GM23338 (cell line): ENCODE data around the gene FOXD2. TPM values are rescaled to one million over a fixed set of nuclear protein-coding genes. Genes with fewer than 3 reads are reported as not detected.

Source experiments
- ATAC-seq: fragments of 200-7000 bp; cut with Tn5 transposase; 3 replicates; pipeline ENCODE4 v1.9.1; 2020
- DNase-seq: peaks from one replicate; pipeline ENCODE4 v3.0.0-alpha.2; 2015; ENCODE audit warnings: low spot score
- H2AFZ ChIP-seq: fragments of 200-600 bp; sonication (generic); 2 replicates; pipeline ENCODE4 v1.8.0; 2016; ENCODE audit warnings: antibody characterized with exemption, mild to moderate bottlenecking, moderate library complexity
- H3F3A ChIP-seq: fragments of 200-600 bp; sonication (generic); replicated peaks from 2 replicates; pipeline ENCODE4 v1.8.0; 2017; ENCODE audit warnings: antibody characterized with exemption, mixed run types, low read depth
- H3K27ac ChIP-seq: fragments of 200-600 bp; sonication (generic); 2 replicates; pipeline ENCODE4 v1.6.1; 2016; ENCODE audit warnings: low read depth
- H3K27me3 ChIP-seq: fragments of 200-600 bp; sonication (generic); 2 replicates; pipeline ENCODE4 v1.8.0; 2016; ENCODE audit warnings: mild to moderate bottlenecking, mixed run types, moderate library complexity; ENCODE audit not compliant: insufficient read depth
- H3K36me3 ChIP-seq: fragments of 200-600 bp; sonication (generic); 2 replicates; pipeline ENCODE4 v1.8.0; 2016; ENCODE audit warnings: mild to moderate bottlenecking; ENCODE audit not compliant: insufficient read depth
- H3K4me1 ChIP-seq: fragments of 200-600 bp; sonication (generic); 2 replicates; pipeline ENCODE4 v1.8.0; 2016; ENCODE audit warnings: mild to moderate bottlenecking, moderate library complexity; ENCODE audit not compliant: insufficient read depth
- H3K4me2 ChIP-seq: fragments of 200-600 bp; sonication (generic); 2 replicates; pipeline ENCODE4 v1.7.1; 2017; ENCODE audit warnings: mixed run types
- H3K4me3 ChIP-seq: fragments of 200-600 bp; sonication (generic); 2 replicates; pipeline ENCODE4 v1.6.1; 2016; ENCODE audit warnings: mixed run types
- H3K79me2 ChIP-seq: fragments of 200-600 bp; sonication (generic); replicated peaks from 2 replicates; pipeline ENCODE4 v1.8.0; 2017; ENCODE audit warnings: mild to moderate bottlenecking; ENCODE audit not compliant: insufficient read depth
- H3K9me2 ChIP-seq: fragments of 200-600 bp; sonication (generic); 2 replicates; pipeline ENCODE4 v1.8.0; 2017; ENCODE audit not compliant: insufficient read depth
- H4K20me1 ChIP-seq: fragments of 200-600 bp; sonication (generic); replicated peaks from 2 replicates; pipeline ENCODE4 v1.8.0; 2017; ENCODE audit warnings: mild to moderate bottlenecking; ENCODE audit not compliant: insufficient read depth
- H3K27ac Mint-ChIP-seq: 2 replicates; pipeline ENCODE4 v1.8.0; 2020; ENCODE audit warnings: inconsistent platforms, mild to moderate bottlenecking, moderate library complexity, mixed read lengths
- H3K27me3 Mint-ChIP-seq: 3 replicates; pipeline ENCODE4 v1.8.0; 2022; ENCODE audit warnings: low read depth, mild to moderate bottlenecking, moderate library complexity, mixed read lengths, inconsistent platforms; ENCODE audit not compliant: insufficient read depth, poor library complexity
- H3K36me3 Mint-ChIP-seq: 3 replicates; pipeline ENCODE4 v1.8.0; 2021; ENCODE audit warnings: low read depth, mild to moderate bottlenecking, inconsistent platforms, moderate library complexity, mixed read lengths
- H3K4me1 Mint-ChIP-seq: 3 replicates; pipeline ENCODE4 v1.8.0; 2020; ENCODE audit warnings: mild to moderate bottlenecking, inconsistent platforms, mixed read lengths
- H3K4me3 Mint-ChIP-seq: 3 replicates; pipeline ENCODE4 v1.8.0; 2021; ENCODE audit warnings: moderate library complexity, mild to moderate bottlenecking, inconsistent platforms, mixed read lengths
- H3K9me3 Mint-ChIP-seq: 3 replicates; pipeline ENCODE4 v1.8.0; 2020; ENCODE audit warnings: moderate library complexity, mild to moderate bottlenecking, inconsistent platforms, mixed read lengths
- CTCF ChIP-seq, 2 experiments: fragments of 200-600 bp in 1 of 2; sonication (generic) in 1 of 2; conservative IDR thresholded peaks; 2 replicates each; pipeline versions ENCODE4 v1.5.1 to v1.6.1; 2016 to 2017; ENCODE audit warnings: antibody characterized with exemption in 2 of 2, low read depth in 2 of 2, mild to moderate bottlenecking in 2 of 2, moderate library complexity in 1 of 2
- polyA plus RNA-seq: library from polyadenylated mRNA; unstranded; fragments of >200 nt; fragmentation: Nextera tagmentation; extraction: Ambion mirVana; gene quantifications from 2 replicates; pipeline ENCODE4 v1.2.1, GENCODE V29; 2016
- total RNA-seq: library from RNA; depleted of rRNA; stranded (reverse); fragments of >200 nt; shearing (Covaris generic); gene quantifications from 2 replicates; pipeline ENCODE4 v1.2.3, GENCODE V29; 2014
- TF ChIP-seq, protein P1 (sequence below): fragments of 250-450 bp; sonication (Bioruptor Pico); IDR thresholded peaks from 2 replicates; pipeline ENCODE4 v1.5.0; 2020; ENCODE audit warnings: mild to moderate bottlenecking, moderate library complexity

FOXD2 gene
- total and polyA plus RNA-seq, 2 experiments from 2014 or later: 0.28 TPM; not detected in 1

DNA sequence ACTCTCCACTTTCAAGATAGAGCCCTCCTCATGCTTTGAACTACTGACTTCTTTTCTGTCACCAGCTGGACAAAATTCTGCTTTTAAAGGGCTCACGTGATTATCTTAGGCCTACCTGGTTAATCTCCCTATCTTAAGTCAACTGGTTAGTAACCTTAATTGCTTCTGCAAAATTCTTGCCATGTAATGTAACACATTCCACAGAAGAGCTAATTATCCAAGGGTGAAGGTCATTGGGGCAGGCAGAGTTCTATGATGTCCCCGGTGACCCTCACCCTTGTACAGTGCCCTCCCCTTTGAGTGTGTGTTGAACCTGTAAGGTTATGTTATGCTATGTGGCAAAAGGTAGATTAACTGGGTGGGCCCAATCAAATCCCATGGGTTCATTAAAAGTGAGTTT is 47.0 kb upstream of the FOXD2 start (continued):
- TF ChIP-seq, protein P1, sequence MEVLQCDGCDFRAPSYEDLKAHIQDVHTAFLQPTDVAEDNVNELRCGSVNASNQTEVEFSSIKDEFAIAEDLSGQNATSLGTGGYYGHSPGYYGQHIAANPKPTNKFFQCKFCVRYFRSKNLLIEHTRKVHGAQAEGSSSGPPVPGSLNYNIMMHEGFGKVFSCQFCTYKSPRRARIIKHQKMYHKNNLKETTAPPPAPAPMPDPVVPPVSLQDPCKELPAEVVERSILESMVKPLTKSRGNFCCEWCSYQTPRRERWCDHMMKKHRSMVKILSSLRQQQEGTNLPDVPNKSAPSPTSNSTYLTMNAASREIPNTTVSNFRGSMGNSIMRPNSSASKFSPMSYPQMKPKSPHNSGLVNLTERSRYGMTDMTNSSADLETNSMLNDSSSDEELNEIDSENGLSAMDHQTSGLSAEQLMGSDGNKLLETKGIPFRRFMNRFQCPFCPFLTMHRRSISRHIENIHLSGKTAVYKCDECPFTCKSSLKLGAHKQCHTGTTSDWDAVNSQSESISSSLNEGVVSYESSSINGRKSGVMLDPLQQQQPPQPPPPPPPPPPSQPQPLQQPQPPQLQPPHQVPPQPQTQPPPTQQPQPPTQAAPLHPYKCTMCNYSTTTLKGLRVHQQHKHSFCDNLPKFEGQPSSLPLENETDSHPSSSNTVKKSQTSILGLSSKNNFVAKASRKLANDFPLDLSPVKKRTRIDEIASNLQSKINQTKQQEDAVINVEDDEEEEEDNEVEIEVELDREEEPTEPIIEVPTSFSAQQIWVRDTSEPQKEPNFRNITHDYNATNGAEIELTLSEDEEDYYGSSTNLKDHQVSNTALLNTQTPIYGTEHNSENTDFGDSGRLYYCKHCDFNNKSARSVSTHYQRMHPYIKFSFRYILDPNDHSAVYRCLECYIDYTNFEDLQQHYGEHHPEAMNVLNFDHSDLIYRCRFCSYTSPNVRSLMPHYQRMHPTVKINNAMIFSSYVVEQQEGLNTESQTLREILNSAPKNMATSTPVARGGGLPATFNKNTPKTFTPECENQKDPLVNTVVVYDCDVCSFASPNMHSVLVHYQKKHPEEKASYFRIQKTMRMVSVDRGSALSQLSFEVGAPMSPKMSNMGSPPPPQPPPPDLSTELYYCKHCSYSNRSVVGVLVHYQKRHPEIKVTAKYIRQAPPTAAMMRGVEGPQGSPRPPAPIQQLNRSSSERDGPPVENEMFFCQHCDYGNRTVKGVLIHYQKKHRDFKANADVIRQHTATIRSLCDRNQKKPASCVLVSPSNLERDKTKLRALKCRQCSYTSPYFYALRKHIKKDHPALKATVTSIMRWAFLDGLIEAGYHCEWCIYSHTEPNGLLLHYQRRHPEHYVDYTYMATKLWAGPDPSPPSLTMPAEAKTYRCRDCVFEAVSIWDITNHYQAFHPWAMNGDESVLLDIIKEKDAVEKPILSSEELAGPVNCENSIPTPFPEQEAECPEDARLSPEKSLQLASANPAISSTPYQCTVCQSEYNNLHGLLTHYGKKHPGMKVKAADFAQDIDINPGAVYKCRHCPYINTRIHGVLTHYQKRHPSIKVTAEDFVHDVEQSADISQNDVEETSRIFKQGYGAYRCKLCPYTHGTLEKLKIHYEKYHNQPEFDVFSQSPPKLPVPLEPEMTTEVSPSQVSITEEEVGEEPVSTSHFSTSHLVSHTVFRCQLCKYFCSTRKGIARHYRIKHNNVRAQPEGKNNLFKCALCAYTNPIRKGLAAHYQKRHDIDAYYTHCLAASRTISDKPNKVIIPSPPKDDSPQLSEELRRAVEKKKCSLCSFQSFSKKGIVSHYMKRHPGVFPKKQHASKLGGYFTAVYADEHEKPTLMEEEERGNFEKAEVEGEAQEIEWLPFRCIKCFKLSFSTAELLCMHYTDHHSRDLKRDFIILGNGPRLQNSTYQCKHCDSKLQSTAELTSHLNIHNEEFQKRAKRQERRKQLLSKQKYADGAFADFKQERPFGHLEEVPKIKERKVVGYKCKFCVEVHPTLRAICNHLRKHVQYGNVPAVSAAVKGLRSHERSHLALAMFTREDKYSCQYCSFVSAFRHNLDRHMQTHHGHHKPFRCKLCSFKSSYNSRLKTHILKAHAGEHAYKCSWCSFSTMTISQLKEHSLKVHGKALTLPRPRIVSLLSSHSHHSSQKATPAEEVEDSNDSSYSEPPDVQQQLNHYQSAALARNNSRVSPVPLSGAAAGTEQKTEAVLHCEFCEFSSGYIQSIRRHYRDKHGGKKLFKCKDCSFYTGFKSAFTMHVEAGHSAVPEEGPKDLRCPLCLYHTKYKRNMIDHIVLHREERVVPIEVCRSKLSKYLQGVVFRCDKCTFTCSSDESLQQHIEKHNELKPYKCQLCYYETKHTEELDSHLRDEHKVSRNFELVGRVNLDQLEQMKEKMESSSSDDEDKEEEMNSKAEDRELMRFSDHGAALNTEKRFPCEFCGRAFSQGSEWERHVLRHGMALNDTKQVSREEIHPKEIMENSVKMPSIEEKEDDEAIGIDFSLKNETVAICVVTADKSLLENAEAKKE (CRISPR knock-in tag): no peak

DNA sequence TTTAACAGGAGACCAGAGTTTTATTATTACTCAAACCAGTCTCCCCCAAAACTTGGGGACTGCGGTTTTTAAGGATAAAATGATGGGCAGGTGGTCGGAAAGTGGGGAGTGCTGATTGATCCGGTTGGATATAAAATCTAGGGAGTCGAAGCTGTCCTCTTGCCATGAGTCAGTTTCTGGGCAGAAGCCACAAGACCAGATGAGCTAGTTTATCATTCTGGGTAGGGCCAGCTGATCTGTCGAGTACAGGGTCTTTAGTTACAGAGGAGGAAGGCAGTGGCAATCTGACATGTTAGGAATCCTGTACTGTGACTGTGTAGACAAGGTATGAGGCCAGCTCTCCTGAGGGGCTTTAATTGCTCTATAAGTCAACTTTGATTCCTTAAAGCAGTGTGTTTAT is 44.7 kb upstream of the FOXD2 start:
- no peak for DNase-seq
- H3K27ac ChIP-seq: no peak overlapping the region
- H3K9me2 ChIP-seq: no peaks in the 10 kb centered on the region
- no peaks in the 10 kb centered on the region for H3K36me3 ChIP-seq
- H3K4me1 Mint-ChIP-seq: no peaks in the 10 kb centered on the region
- H3K79me2 ChIP-seq: no peaks in the 10 kb centered on the region
- H3K36me3 Mint-ChIP-seq: no peaks in the 10 kb centered on the region
- TF ChIP-seq, protein P1 (CRISPR knock-in tag): no peak
- TF ChIP-seq CTCF (conservative IDR thresholded peaks at IDR 0.05; ENCODE audit: low read depth in 2 of 2): no peak
- no peaks in the 10 kb centered on the region for H3F3A ChIP-seq
- no peak overlapping the region for H3K4me3 ChIP-seq
- H2AFZ ChIP-seq: no peak overlapping the region
- H3K4me1 ChIP-seq: no peaks in the 10 kb centered on the region
- no peaks in the 10 kb centered on the region for H3K9me3 Mint-ChIP-seq
- no peak overlapping the region for H3K27ac Mint-ChIP-seq
- no peaks in the 10 kb centered on the region; the same call in 1 of the 2 replicates for H4K20me1 ChIP-seq
- H3K4me3 Mint-ChIP-seq: no peak overlapping the region
- ATAC-seq: no peak
- 0 out of 2 replicates have a peak, but pooled peaks cover 3% of the 10 kb centered on the region for H3K27me3 ChIP-seq
- peaks cover 9% of the 10 kb centered on the region for H3K27me3 Mint-ChIP-seq
- no peak overlapping the region for H3K4me2 ChIP-seq
